Measurements from ENCODE around the gene CRELD2. TPM values are rescaled to one million over a fixed set of nuclear protein-coding genes. Genes with fewer than 3 reads are reported as not detected.

Gene CRELD2
- polyA plus RNA-seq, 1 donor from 2014 or later = 83.2 TPM

DNA sequence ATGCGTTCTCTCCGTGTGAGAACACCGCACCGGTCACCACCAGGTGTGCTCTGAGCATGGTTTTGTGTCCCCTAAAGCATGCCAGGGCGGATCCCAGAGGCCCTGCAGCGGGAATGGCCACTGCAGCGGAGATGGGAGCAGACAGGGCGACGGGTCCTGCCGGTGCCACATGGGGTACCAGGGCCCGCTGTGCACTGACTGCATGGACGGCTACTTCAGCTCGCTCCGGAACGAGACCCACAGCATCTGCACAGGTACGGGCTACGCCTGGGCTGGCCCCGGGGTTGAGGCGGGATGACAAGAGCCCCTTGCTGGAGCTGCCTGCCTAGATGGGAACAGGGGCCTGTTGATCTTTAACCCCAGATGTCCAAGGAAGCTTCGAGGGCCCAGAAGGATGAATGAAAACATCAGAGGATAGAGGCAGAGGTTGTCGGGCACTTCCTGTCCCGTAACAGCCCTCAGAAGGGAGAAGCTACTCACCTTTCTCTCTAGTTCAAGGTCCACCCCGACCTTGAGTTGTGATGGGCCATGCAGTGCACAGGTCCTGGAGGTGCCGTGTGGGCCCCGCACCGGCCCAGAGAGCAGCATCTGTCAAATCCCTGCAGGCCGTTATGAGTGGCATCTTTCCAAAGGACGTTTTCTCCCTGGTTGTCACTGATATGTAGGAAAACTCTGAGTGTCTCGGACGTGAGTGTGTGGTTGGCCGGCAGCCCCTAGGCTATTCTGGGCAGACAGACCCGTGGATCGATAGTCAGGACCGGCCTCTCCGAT is 3.3 kb downstream of the CRELD2 start:
- no peak overlapping the region for H3K4me2 ChIP-seq (ENCODE audit: low read length)
- peaks cover 10% of the 10 kb centered on the region for H3K79me2 ChIP-seq (replicated peaks; ENCODE audit: insufficient read depth, low read length)
- TF ChIP-seq SMC3 (conservative IDR thresholded peaks at IDR 0.05; ENCODE audit: poor library complexity) = no peak
- TF ChIP-seq EZH2 (IDR thresholded peaks at IDR 0.05; ENCODE audit: borderline replicate concordance, insufficient read depth, low read length, poor library complexity, severe bottlenecking) = no peak
- TF ChIP-seq RAD21 (conservative IDR thresholded peaks at IDR 0.05) = no peak
- no peak for TF ChIP-seq EP300 (conservative IDR thresholded peaks at IDR 0.05; ENCODE audit: poor library complexity, severe bottlenecking)
- no peak for TF ChIP-seq POLR2AphosphoS5 (IDR thresholded peaks at IDR 0.05)
- no peak for TF ChIP-seq TAF1 (IDR thresholded peaks at IDR 0.05; ENCODE audit: low read depth)
- TF ChIP-seq, protein P1, sequence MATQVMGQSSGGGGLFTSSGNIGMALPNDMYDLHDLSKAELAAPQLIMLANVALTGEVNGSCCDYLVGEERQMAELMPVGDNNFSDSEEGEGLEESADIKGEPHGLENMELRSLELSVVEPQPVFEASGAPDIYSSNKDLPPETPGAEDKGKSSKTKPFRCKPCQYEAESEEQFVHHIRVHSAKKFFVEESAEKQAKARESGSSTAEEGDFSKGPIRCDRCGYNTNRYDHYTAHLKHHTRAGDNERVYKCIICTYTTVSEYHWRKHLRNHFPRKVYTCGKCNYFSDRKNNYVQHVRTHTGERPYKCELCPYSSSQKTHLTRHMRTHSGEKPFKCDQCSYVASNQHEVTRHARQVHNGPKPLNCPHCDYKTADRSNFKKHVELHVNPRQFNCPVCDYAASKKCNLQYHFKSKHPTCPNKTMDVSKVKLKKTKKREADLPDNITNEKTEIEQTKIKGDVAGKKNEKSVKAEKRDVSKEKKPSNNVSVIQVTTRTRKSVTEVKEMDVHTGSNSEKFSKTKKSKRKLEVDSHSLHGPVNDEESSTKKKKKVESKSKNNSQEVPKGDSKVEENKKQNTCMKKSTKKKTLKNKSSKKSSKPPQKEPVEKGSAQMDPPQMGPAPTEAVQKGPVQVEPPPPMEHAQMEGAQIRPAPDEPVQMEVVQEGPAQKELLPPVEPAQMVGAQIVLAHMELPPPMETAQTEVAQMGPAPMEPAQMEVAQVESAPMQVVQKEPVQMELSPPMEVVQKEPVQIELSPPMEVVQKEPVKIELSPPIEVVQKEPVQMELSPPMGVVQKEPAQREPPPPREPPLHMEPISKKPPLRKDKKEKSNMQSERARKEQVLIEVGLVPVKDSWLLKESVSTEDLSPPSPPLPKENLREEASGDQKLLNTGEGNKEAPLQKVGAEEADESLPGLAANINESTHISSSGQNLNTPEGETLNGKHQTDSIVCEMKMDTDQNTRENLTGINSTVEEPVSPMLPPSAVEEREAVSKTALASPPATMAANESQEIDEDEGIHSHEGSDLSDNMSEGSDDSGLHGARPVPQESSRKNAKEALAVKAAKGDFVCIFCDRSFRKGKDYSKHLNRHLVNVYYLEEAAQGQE (IDR thresholded peaks at IDR 0.05; ENCODE audit: borderline replicate concordance) = no peak
- no peak for TF ChIP-seq MXI1 (conservative IDR thresholded peaks at IDR 0.05; ENCODE audit: poor library complexity, severe bottlenecking)
- TF ChIP-seq, protein P2, sequence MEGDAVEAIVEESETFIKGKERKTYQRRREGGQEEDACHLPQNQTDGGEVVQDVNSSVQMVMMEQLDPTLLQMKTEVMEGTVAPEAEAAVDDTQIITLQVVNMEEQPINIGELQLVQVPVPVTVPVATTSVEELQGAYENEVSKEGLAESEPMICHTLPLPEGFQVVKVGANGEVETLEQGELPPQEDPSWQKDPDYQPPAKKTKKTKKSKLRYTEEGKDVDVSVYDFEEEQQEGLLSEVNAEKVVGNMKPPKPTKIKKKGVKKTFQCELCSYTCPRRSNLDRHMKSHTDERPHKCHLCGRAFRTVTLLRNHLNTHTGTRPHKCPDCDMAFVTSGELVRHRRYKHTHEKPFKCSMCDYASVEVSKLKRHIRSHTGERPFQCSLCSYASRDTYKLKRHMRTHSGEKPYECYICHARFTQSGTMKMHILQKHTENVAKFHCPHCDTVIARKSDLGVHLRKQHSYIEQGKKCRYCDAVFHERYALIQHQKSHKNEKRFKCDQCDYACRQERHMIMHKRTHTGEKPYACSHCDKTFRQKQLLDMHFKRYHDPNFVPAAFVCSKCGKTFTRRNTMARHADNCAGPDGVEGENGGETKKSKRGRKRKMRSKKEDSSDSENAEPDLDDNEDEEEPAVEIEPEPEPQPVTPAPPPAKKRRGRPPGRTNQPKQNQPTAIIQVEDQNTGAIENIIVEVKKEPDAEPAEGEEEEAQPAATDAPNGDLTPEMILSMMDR (IDR thresholded peaks at IDR 0.05; ENCODE audit: poor library complexity, severe bottlenecking) = no peak
- H3K4me3 ChIP-seq (ENCODE audit: low read length) = no peak overlapping the region
- H3K9me3 ChIP-seq (ENCODE audit: low read length) = no peaks in the 10 kb centered on the region
- no peak overlapping the region for H3K27ac ChIP-seq (ENCODE audit: low read length)
- H3F3A ChIP-seq (ENCODE audit: insufficient read depth, low read length, poor library complexity, severe bottlenecking) = no peaks in the 10 kb centered on the region
- no peaks in the 10 kb centered on the region for H3K9me2 ChIP-seq (ENCODE audit: insufficient read depth, low read length)
- H3K36me3 ChIP-seq (ENCODE audit: insufficient read depth, low read length) = no peaks in the 10 kb centered on the region
- peaks cover 2% of the 10 kb centered on the region for H4K20me1 ChIP-seq (ENCODE audit: insufficient read depth)
- no peak overlapping the region for H2AFZ ChIP-seq (ENCODE audit: low read depth, low read length)
- H3K9ac ChIP-seq (ENCODE audit: low read length) = no peak overlapping the region
- H3K27me3 ChIP-seq (ENCODE audit: insufficient read depth, low read depth, low read length) = no peaks in the 10 kb centered on the region

DNA sequence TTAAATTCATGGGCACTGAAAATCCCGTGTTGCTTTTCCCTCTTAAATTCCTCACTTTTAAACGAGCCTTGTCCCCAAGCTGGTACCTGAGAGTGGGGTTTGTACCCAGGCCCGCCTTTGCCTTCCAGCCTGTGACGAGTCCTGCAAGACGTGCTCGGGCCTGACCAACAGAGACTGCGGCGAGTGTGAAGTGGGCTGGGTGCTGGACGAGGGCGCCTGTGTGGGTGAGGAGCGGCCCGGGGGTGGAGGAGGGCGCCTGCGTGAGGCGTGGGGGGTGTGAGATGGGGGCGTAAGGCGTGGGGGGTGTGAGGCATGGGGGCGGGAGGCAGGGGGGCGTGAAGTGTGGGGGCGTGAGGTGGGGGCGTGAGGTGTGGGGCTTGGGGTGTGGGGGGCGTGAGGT is 4.0 kb downstream of the CRELD2 start:
- Histone ChIP-seq H2AFZ (ENCODE audit: low read depth, low read length) (no peak overlapping the region), H3F3A (ENCODE audit: insufficient read depth, low read length, poor library complexity, severe bottlenecking) (no peaks in the 10 kb centered on the region), H3K9me3 (ENCODE audit: low read length) (no peaks in the 10 kb centered on the region), H3K36me3 (ENCODE audit: insufficient read depth, low read length) (no peaks in the 10 kb centered on the region), H3K4me2 (ENCODE audit: low read length) (no peak overlapping the region), H3K27me3 (ENCODE audit: insufficient read depth, low read depth, low read length) (no peaks in the 10 kb centered on the region), H3K79me2 (replicated peaks; ENCODE audit: insufficient read depth, low read length) (peaks cover 4% of the 10 kb centered on the region), H3K9me2 (ENCODE audit: insufficient read depth, low read length) (no peaks in the 10 kb centered on the region), H4K20me1 (ENCODE audit: insufficient read depth) (peaks cover 2% of the 10 kb centered on the region), H3K4me3 (ENCODE audit: low read length) (no peak overlapping the region), H3K9ac (ENCODE audit: low read length) (no peak overlapping the region), H3K27ac (ENCODE audit: low read length) (no peak overlapping the region)
- TF ChIP-seq, protein P2 (IDR thresholded peaks at IDR 0.05; ENCODE audit: poor library complexity, severe bottlenecking) = no peak
- TF ChIP-seq, protein P1 (IDR thresholded peaks at IDR 0.05; ENCODE audit: borderline replicate concordance) = no peak
- TF ChIP-seq SMC3 (conservative IDR thresholded peaks at IDR 0.05; ENCODE audit: poor library complexity) (no peak), POLR2AphosphoS5 (IDR thresholded peaks at IDR 0.05) (no peak), EP300 (conservative IDR thresholded peaks at IDR 0.05; ENCODE audit: poor library complexity, severe bottlenecking) (no peak), EZH2 (IDR thresholded peaks at IDR 0.05; ENCODE audit: borderline replicate concordance, insufficient read depth, low read length, poor library complexity, severe bottlenecking) (no peak), TAF1 (IDR thresholded peaks at IDR 0.05; ENCODE audit: low read depth) (no peak), RAD21 (conservative IDR thresholded peaks at IDR 0.05) (no peak), MXI1 (conservative IDR thresholded peaks at IDR 0.05; ENCODE audit: poor library complexity, severe bottlenecking) (no peak)

Data from neural cell (in vitro differentiated cells).